ENCODE results near the gene BAX.

DNA sequence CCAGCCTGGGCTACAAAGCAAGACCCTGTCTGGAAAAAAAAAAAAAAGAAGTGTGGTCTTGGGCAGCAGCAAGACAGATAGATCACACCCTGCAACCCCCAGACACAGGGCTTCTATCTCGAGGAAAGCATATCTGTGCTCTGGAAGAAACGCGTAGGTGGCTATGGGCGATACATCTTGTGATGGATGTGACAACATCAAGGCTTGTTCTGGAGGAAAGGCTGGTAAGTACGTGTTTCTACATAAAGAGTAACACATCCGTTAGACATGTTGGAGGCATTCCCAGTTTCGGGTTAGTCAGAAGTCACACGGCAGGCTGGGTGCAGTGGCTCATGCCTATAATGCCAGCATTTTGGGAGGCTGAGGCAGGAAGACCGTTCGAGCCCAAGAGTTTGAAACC is 27.8 kb upstream of the BAX start:
- TF ChIP-seq, protein P1, sequence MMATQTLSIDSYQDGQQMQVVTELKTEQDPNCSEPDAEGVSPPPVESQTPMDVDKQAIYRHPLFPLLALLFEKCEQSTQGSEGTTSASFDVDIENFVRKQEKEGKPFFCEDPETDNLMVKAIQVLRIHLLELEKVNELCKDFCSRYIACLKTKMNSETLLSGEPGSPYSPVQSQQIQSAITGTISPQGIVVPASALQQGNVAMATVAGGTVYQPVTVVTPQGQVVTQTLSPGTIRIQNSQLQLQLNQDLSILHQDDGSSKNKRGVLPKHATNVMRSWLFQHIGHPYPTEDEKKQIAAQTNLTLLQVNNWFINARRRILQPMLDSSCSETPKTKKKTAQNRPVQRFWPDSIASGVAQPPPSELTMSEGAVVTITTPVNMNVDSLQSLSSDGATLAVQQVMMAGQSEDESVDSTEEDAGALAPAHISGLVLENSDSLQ (IDR thresholded peaks at IDR 0.05): no peak
- TF ChIP-seq TARDBP (IDR thresholded peaks at IDR 0.05) (no peak), LEF1 (IDR thresholded peaks at IDR 0.05; ENCODE audit: borderline replicate concordance) (no peak)

All from HEK293T (cell line).